Osteocyte (in vitro differentiated cells): ENCODE measurements around the gene NIPBL. TPM values are rescaled to one million over a fixed set of nuclear protein-coding genes. Genes with fewer than 3 reads are reported as not detected.
A peak's percentile ranks its signal among the peaks of the same experiment; 100 is the strongest.

ENCODE experiments used
- DNase-seq: peaks from one replicate; pipeline ENCODE4 v3.0.0; 2021; ENCODE audit warnings: mixed read lengths; ENCODE audit not compliant: unreplicated experiment; ENCODE audit errors: extremely low spot score
- H3K27ac Mint-ChIP-seq: one replicate; pipeline ENCODE4 v1.8.0; 2021; ENCODE audit warnings: mild to moderate bottlenecking, mixed read lengths; ENCODE audit not compliant: unreplicated experiment
- H3K27me3 Mint-ChIP-seq: one replicate; pipeline ENCODE4 v1.8.0; 2021; ENCODE audit warnings: mixed read lengths; ENCODE audit not compliant: unreplicated experiment
- H3K36me3 Mint-ChIP-seq: one replicate; pipeline ENCODE4 v1.8.0; 2021; ENCODE audit warnings: mixed read lengths; ENCODE audit not compliant: unreplicated experiment
- H3K4me1 Mint-ChIP-seq: one replicate; pipeline ENCODE4 v1.8.0; 2021; ENCODE audit warnings: mixed read lengths; ENCODE audit not compliant: unreplicated experiment
- H3K4me3 Mint-ChIP-seq: one replicate; pipeline ENCODE4 v1.8.0; 2021; ENCODE audit warnings: mild to moderate bottlenecking, moderate library complexity, mixed read lengths; ENCODE audit not compliant: unreplicated experiment
- H3K9me3 Mint-ChIP-seq: one replicate; pipeline ENCODE4 v1.8.0; 2021; ENCODE audit warnings: mixed read lengths; ENCODE audit not compliant: unreplicated experiment
- total RNA-seq: library from RNA; stranded (reverse); gene quantifications from 2 replicates; pipeline ENCODE4 v1.2.1, GENCODE V29; 2021
- TF ChIP-seq, protein P1 (sequence below): fragments of 200-600 bp; sonication (generic); IDR thresholded peaks from 2 replicates; pipeline ENCODE4 v1.5.0; 2021; ENCODE audit warnings: antibody characterized with exemption, mild to moderate bottlenecking, moderate library complexity

The NIPBL gene
- total RNA-seq, 1 donor from 2014 or later: 52.2 TPM

DNA sequence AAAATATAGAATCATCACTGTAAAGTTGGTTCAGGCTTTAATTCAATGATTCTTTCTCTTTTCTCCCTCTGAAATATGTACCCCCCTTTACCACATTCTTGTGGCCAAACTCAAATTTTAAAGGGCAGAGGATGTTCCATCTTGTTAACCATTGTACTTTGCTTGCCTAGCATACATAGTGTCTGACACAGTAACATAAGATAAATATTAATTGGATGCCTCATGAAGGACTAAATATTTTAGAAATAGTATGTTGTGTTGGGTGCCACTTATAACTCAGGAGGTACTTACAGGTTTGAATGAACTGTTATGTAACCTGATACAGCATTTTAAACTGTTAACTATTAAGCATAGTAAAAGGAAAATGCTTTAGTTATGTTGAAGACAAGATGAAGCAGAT, 71.5 kb downstream of the NIPBL start:
- Mint-ChIP-seq H3K4me1 (peaks cover 42% of the 10 kb centered on the region), H3K9me3 (no peaks in the 10 kb centered on the region), H3K27me3 (no peaks in the 10 kb centered on the region), H3K27ac (no peak overlapping the region), H3K36me3 (no peaks in the 10 kb centered on the region), H3K4me3 (no peak overlapping the region)
- DNase-seq: no peak
- TF ChIP-seq, protein P1, sequence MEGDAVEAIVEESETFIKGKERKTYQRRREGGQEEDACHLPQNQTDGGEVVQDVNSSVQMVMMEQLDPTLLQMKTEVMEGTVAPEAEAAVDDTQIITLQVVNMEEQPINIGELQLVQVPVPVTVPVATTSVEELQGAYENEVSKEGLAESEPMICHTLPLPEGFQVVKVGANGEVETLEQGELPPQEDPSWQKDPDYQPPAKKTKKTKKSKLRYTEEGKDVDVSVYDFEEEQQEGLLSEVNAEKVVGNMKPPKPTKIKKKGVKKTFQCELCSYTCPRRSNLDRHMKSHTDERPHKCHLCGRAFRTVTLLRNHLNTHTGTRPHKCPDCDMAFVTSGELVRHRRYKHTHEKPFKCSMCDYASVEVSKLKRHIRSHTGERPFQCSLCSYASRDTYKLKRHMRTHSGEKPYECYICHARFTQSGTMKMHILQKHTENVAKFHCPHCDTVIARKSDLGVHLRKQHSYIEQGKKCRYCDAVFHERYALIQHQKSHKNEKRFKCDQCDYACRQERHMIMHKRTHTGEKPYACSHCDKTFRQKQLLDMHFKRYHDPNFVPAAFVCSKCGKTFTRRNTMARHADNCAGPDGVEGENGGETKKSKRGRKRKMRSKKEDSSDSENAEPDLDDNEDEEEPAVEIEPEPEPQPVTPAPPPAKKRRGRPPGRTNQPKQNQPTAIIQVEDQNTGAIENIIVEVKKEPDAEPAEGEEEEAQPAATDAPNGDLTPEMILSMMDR: no peak

DNA sequence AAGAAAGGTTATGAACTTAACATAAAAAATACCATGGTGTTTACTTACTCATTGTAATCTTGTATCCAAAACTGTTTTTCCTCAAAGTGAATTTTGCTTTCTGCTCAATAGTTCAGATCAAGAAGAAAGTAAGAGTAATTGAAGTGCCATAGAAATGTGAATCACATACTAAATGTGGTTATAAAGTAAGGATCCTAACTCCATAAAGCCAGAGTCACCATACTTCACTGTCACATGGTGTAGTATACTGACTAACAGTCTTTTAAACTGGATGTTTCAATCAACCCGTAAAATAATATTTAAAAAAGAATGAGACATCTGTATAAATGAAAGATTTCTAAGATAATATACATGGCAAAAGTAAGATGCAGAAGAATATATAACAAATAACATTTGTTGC, 72.1 kb downstream of the NIPBL start:
- H3K27me3 Mint-ChIP-seq: no peaks in the 10 kb centered on the region
- no peak for DNase-seq

DNA sequence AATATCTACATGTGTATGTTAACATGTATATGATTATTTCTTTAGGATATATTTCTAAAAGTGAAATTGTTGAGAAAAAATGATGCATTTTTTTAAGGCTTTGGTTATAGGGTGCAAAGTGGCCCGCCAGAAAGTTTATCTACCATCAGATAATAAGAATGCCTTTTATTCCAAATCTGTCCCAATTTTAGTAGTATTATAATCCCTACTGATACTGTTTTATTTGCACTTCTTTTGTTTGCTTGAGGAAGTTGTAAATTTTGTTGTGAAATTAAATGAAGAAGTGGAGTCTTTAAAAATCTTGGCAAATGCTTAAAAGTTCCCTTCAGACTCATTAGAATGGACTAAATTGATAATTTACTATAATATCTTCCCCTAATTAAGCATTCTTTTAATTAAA, 73.0 kb downstream of the NIPBL start:
- Mint-ChIP-seq H3K4me3 (no peak overlapping the region), H3K36me3 (no peaks in the 10 kb centered on the region), H3K4me1 (peaks cover 41% of the 10 kb centered on the region), H3K9me3 (no peaks in the 10 kb centered on the region), H3K27me3 (no peaks in the 10 kb centered on the region), H3K27ac (no peak overlapping the region)
- TF ChIP-seq, protein P1: no peak
- no peak for DNase-seq

More for the DNA sequence above, 72.1 kb downstream of the NIPBL start:
- H3K4me3 Mint-ChIP-seq: no peak overlapping the region
- H3K36me3 Mint-ChIP-seq: no peaks in the 10 kb centered on the region
- H3K27ac Mint-ChIP-seq: no peak overlapping the region
- TF ChIP-seq, protein P1: no peak
- no peaks in the 10 kb centered on the region for H3K9me3 Mint-ChIP-seq
- peaks cover 42% of the 10 kb centered on the region for H3K4me1 Mint-ChIP-seq

DNA sequence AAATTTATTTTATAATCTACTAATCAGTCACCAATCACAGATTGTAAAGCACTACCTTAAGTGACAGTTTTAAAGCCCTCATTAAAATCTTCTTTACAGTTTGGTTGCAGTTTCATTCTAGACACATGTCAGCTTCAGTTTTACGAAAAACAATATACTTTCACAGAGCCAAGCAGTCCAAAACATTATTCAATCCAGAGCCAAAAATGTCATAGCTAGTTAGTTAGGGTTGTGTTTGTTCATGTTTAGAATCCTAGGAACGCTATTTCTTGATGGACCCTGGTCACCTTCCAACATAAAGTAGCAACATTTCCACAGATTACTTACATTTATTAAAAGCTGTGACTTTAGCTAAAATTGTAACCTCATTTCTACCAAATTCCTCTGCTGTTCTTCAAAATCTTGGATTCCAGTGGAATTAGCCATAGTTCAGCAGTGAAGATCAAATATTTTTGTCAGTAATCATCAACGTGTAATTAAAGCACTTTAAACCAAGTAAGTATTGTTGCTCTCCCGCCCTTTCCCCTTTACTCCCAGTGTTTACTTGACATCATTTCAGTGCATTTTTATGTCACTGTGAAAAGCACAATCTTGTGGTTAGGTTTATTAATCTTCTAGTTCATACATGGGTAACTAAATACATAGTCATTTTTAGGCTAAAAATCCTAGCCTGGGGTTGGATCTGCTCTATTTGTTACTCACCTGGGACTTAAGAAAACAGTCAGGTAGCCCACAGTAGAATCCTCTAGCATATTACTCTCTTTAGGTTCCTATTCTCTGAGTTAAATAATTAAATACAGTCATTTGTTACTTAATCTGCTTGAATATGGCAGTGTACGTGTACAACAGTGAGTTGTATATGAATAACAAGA, 74.3 kb downstream of the NIPBL start:
- H3K4me3 Mint-ChIP-seq: no peak overlapping the region
- H3K27me3 Mint-ChIP-seq: no peaks in the 10 kb centered on the region
- H3K27ac Mint-ChIP-seq: peak overlapping the region; percentile 50

DNA sequence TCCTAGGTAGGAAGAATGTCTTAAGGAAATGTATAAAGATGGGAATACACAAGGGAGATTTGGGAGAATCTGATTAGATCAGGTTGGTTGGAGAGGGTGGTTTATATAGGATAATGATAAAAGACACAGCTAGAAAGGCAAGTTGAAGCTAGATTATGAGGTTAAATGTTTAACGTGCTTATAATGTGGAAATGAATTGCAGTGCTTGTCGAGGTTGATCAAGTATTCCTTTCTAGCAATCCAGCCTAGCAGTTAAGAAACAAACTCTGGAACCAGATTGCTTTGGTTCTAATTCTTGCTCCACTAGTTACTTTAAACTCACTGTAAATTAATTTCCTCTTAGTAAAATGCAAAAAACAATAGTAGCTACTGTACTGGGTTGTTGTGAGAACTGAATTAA, 76.5 kb downstream of the NIPBL start:
- peaks cover 11% of the 10 kb centered on the region for H3K36me3 Mint-ChIP-seq
- H3K4me3 Mint-ChIP-seq: no peak overlapping the region
- H3K27ac Mint-ChIP-seq: no peak overlapping the region
- H3K4me1 Mint-ChIP-seq: peaks cover 27% of the 10 kb centered on the region
- DNase-seq: no peak
- H3K9me3 Mint-ChIP-seq: no peaks in the 10 kb centered on the region
- H3K27me3 Mint-ChIP-seq: no peaks in the 10 kb centered on the region
- TF ChIP-seq, protein P1: no peak

More for the DNA sequence above, 74.3 kb downstream of the NIPBL start:
- Mint-ChIP-seq H3K4me1 (peaks cover 35% of the 10 kb centered on the region), H3K36me3 (peaks cover 5% of the 10 kb centered on the region), H3K9me3 (no peaks in the 10 kb centered on the region)
- no peak for DNase-seq
- TF ChIP-seq, protein P1: no peak
